Mesothelial cell of epicardium (in vitro differentiated cells): ENCODE results near the gene IFT172. TPM values are rescaled to one million over a fixed set of nuclear protein-coding genes. Genes with fewer than 3 reads are reported as not detected.
"Not testable (repeated sequence)": the region's sequence is repeated elsewhere in the genome, so short reads cannot be mapped to it uniquely, and the experiment has no call there.

Experiments
- DNase-seq, 2 experiments: peaks; one replicate each; pipeline ENCODE4 v3.0.0; 2021; ENCODE audit warnings: low spot score in 2 of 2; ENCODE audit not compliant: unreplicated experiment in 2 of 2
- H3K27ac Mint-ChIP-seq: 2 replicates; pipeline ENCODE4 v1.8.0; 2021; ENCODE audit warnings: mixed read lengths
- H3K27me3 Mint-ChIP-seq: 2 replicates; pipeline ENCODE4 v1.8.0; 2021; ENCODE audit warnings: low read depth, mixed read lengths
- H3K36me3 Mint-ChIP-seq: 2 replicates; pipeline ENCODE4 v1.8.0; 2021; ENCODE audit warnings: mixed read lengths
- H3K4me1 Mint-ChIP-seq: 2 replicates; pipeline ENCODE4 v1.8.0; 2021; ENCODE audit warnings: mixed read lengths
- H3K4me3 Mint-ChIP-seq: 2 replicates; pipeline ENCODE4 v1.8.0; 2021; ENCODE audit warnings: mild to moderate bottlenecking, moderate library complexity, mixed read lengths
- H3K9me3 Mint-ChIP-seq: 2 replicates; pipeline ENCODE4 v1.8.0; 2021; ENCODE audit warnings: mixed read lengths
- CTCF ChIP-seq: fragments of 200-600 bp; sonication (generic); IDR thresholded peaks from one replicate; pipeline ENCODE4 v1.5.0; 2021; ENCODE audit warnings: antibody characterized with exemption; ENCODE audit not compliant: unreplicated experiment
- total RNA-seq: library from RNA; stranded (reverse); gene quantifications from 3 replicates; pipeline ENCODE4 v1.2.1, GENCODE V29; 2021

Gene IFT172
- total RNA-seq, result 60.6 to 68.0 TPM (median 63.0 TPM) in 3 replicates

GRCh38 chr2:27489498-27490397 lies at the start of gene IFT172:
TSS of gene IFT172 (minus strand) at chr2:27489743. CDS start at chr2:27489653, 90 bp downstream.
- TF ChIP-seq CTCF, result no peak

GRCh38 chr2:27538839-27539450 lies 49.4 kb upstream of the IFT172 start:
- not testable (repeated sequence) for H3K36me3 Mint-ChIP-seq, H3K27ac Mint-ChIP-seq, DNase-seq, H3K4me1 Mint-ChIP-seq, H3K4me3 Mint-ChIP-seq, H3K9me3 Mint-ChIP-seq
- peaks cover 40% of the 10 kb centered on the region for H3K27me3 Mint-ChIP-seq

More at GRCh38 chr2:27489498-27490397, at the start of gene IFT172:
- Mint-ChIP-seq H3K36me3 (no peaks in the 10 kb centered on the region), H3K4me1 (peaks cover 24% of the 10 kb centered on the region), H3K27ac (peak within 1 kb of the TSS; percentile 95), H3K4me3 (peak within 1 kb of the TSS; percentile 94), H3K27me3 (peaks cover 13% of the 10 kb centered on the region), H3K9me3 (no peaks in the 10 kb centered on the region)
- DNase-seq, result peak; percentile 97 to 98

- no peak for TF ChIP-seq CTCF
- DNase-seq, result no peak
- no peak overlapping the region for H3K27ac Mint-ChIP-seq
- no peaks in the 10 kb centered on the region for H3K4me1 Mint-ChIP-seq
- no peak overlapping the region for H3K4me3 Mint-ChIP-seq
- no peaks in the 10 kb centered on the region for H3K36me3 Mint-ChIP-seq
- peaks cover 3% of the 10 kb centered on the region for H3K9me3 Mint-ChIP-seq
- peaks cover 41% of the 10 kb centered on the region for H3K27me3 Mint-ChIP-seq
Observed at GRCh38 chr2:27537287-27537686, 47.7 kb upstream of the IFT172 start.

GRCh38 chr2:27531983-27532382 lies 42.4 kb upstream of the IFT172 start:
- Mint-ChIP-seq H3K9me3 (peaks cover 9% of the 10 kb centered on the region), H3K4me1 (no peaks in the 10 kb centered on the region), H3K27me3 (peaks cover 42% of the 10 kb centered on the region), H3K4me3 (no peak overlapping the region), H3K27ac (no peak overlapping the region), H3K36me3 (no peaks in the 10 kb centered on the region)
- no peak for TF ChIP-seq CTCF
- DNase-seq, result no peak

GRCh38 chr2:27527182-27527581 lies 37.6 kb upstream of the IFT172 start:
- H3K4me3 Mint-ChIP-seq, result no peak overlapping the region
- no peaks in the 10 kb centered on the region for H3K4me1 Mint-ChIP-seq
- H3K27me3 Mint-ChIP-seq, result peaks cover 36% of the 10 kb centered on the region
- H3K36me3 Mint-ChIP-seq, result no peaks in the 10 kb centered on the region
- no peak for DNase-seq
- TF ChIP-seq CTCF, result no peak
- no peak overlapping the region for H3K27ac Mint-ChIP-seq
- peaks cover 9% of the 10 kb centered on the region for H3K9me3 Mint-ChIP-seq

- Mint-ChIP-seq H3K36me3 (no peaks in the 10 kb centered on the region), H3K9me3 (no peaks in the 10 kb centered on the region), H3K27ac (no peak overlapping the region), H3K4me1 (no peaks in the 10 kb centered on the region), H3K27me3 (peaks cover 37% of the 10 kb centered on the region), H3K4me3 (no peak overlapping the region)
- TF ChIP-seq CTCF, result no peak
- no peak for DNase-seq
Observed at GRCh38 chr2:27522400-27522945, 32.9 kb upstream of the IFT172 start.
